ENCODE measurements around the gene ZKSCAN3.
"Not testable (repeated sequence)": the region's sequence is repeated elsewhere in the genome, so short reads cannot be mapped to it uniquely, and the experiment has no call there.

Gene ZKSCAN3

DNA sequence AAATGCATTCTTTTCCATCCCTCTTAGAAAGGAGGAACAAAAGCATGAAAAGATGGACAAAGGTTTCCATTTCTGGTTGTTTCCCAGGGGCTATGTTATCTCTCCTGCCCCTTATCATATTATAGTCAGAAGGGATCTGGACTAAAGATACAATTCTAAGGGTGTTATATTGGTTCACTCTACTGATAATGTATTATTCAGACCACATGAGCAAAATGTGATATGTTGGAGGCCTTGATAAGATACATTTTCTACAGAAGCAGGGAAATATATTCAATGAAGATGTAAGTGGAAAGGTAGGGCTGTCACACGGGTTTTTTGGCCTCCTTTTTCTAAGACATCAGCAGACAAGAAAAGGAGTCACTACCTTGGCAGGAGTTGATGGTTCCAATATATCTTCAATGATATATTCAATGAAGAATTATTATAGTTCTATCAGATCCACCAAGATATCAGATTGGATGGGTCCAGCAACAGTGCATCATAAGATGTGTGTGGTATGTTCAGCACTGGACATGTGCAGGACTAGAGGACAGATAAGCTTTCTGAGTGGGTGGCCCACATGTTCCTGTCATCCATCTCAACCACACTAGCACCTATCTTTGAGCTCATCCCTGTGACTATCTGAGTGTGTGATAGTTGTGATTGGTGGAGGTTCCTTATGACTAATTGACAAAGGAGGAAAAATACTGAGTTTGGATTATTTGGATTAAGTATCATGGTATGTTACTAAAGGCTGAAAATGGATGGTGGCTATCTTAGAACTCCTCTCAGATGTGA, 5.7 kb upstream of the ZKSCAN3 start:
- no peak for DNase-seq

DNA sequence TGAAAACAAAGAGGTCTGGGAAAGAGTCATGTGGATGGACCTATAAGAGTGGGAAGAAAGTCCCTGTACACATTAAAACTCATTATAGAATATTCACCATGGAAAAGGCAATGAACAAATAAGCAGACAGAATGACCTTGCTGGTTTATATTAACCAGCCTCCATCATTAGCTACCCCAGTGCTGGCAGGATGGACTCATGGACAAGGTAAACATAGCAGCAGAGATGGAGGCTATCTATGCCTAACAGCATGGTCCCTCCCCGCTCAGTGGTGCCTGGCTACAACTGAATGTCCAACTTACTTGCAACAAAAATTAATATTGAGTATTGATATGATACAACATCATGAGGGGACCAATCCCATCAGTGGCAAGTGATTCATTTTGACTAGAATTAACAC, 4.5 kb upstream of the ZKSCAN3 start:
- DNase-seq, result no peak

GRCh38 chr6:28347119-28347518, 2.6 kb upstream of the ZKSCAN3 start:
- no peak for DNase-seq

DNA sequence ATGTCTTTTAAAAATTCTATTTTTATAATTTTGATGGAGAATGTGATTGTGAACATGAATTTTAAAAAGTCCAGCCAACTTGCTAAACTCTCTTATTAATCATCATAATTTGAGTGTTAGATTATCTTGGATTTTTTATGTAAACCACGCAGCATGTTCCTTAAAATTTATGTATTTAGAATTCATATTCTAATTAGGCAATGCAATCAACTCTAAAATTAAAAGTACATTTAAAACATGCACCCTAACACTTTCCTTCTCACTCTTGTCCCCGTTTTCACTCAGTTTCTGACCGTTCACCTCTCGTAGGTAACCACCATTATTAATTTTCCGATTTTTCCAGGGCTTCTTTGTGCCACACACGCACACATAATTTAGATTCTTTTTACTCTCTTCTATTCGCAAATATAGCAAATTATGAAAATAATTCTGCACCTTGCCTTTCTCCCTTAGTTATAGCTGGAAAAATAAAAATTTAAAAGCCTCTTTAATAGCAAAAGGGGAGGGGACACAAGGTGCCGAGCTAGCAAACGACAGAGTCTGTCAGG, 329 bp upstream of the ZKSCAN3 start:
- DNase-seq, result no peak

DNA sequence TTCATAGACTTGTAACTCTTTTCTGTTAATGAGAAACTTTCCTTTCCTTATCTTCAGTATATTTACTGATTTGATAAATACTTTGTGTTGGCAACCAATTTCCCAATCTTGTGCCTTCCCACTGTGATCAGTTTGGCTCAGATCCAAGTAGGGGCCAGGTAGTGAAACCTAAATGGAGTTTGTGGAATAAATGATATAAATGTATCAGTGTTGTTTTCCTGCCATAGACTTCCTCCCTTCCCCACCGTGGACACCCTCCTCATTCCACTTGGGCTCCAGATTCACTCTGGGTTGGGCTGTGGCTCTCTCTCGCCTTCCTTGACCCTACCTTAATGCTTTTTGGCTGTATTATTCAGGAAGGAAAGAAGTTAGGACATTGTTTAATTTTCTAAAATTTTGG, 1.3 kb downstream of the ZKSCAN3 start:
- no peak for DNase-seq

DNA sequence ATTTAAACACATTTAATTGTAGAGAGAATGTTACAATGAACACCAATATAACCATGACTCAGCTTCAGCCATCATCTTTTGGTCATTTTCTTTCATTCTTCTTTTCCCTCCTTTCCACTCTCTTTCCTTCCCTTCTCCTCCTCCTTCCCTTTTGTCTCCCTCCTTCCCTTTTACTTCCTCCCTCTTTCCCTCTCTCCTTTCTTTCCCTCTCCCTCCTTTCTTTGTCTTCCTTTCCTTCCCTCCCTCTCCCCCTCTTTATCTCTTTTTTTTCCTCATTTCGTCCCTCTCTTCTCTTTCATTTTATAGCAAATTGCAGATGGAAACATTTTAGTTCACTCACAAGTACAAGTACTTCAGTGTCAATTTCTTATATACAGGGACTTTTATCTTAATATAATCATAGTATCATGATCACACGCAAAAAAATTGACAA, 1.8 kb downstream of the ZKSCAN3 start:
- DNase-seq, result no peak

DNA sequence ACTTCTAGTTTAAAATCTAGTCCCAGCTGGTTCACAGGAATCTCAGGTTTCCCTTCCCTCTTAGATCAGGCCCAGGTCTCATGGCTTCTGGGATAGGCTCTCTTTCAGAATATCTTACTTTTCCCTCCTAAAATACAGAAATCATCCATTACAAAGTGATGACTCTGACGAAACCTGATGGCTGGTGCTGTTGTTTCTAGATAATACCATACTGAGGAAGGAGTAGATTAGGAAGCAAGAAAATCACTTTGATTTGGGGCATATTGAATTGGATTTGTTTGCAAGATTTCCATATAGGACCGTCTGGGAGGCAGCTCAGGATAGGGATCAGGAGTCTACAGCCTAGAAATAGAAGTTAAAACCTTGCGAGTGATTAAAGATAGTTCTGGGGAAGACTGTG, 3.6 kb downstream of the ZKSCAN3 start:
- DNase-seq, result no peak

DNA sequence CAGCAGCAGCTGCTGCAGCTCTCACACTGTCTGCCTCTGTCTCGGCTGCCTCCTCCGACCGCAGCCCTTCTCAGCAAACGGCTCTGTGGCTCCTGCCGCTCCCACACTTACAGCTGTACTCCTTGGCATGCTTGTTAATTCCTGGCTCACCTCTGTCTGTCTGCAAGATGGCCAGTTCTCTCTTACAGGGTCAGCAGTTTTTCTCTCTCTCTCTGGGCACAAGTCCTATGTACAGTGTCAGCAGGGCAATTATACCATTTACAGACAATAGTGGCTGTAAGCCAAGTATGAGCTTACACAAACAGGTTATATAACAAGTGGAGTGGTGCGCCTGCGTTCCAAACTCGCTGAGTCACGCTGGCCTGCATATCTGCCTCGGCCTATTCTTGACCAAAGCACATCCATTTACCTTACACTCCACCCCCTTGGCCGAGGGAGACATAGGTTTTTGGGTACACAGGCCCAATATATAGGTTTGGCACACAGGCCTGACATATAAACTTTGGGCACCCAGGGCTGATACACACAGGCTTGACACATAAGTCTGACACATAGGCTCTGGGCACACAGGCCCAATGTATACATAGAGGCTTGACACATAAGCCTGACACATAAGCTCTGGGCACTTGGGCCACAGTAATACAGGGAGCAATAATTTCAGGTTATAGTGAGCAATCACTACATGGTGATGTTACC, 4.4 kb downstream of the ZKSCAN3 start:
- DNase-seq, result no peak

DNA sequence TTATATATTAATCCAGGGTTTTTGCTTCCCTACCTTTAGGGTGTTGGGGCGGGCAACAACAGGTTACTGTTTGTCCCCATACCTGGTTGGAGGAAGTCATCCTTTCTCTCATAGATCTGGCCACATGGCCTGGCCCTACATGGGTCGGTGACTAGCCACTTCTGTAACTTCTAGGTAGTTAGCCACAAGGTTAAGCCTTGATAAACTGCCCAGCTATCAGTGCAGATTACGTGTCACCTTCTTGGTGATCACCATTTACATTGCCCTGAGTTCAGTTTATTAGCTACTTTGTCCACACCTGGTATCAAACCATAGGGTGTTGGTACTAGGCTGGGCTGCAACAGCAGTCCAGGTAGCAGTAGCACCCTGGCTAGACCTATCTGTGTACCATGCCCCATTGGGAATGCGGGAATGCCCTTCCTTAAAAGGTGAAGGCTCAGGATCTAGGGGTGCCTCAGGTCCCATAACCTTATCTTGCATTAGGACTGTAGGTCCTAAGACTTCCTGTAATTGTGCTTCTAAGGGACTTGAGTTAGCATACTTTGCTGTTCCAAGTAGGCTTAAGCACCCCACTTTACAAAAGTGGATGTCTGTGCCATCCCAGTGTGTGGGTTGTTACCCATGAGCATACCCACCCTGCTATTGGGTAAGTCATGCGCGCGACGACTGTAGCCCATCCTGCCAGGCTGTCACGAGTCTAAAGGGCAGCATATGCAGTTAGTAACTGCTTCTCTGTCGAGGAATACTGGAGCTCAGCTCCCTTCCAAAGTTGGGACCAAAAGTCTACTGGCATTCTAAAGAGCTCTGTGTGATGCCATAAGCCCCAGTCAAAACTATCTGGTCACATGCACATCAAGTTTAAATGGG, 5.2 kb downstream of the ZKSCAN3 start:
- no peak for DNase-seq

GRCh38 chr6:28355743-28356665, 6.3 kb downstream of the ZKSCAN3 start:
- no peak for DNase-seq

- no peak for DNase-seq
These were observed 6.9 kb downstream of the ZKSCAN3 start for GRCh38 chr6:28356666-28357020.

- DNase-seq, result no peak
These were observed 7.3 kb downstream of the ZKSCAN3 start for GRCh38 chr6:28357036-28357435.

DNA sequence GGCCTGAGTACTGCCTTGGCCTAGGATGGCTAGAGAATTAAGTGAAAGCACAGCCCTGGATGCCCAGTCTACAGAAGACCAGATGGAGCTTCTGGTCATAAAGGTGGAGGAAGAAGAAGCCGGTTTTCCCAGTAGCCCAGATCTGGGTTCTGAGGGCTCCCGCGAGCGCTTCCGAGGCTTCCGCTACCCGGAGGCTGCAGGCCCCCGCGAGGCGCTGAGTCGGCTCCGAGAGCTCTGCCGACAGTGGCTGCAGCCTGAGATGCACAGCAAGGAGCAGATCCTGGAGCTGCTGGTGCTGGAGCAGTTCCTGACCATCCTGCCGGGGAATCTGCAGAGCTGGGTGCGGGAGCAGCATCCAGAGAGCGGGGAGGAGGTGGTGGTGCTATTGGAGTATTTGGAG, 9.8 kb downstream of the ZKSCAN3 start:
- DNase-seq, result not testable (repeated sequence)

DNA sequence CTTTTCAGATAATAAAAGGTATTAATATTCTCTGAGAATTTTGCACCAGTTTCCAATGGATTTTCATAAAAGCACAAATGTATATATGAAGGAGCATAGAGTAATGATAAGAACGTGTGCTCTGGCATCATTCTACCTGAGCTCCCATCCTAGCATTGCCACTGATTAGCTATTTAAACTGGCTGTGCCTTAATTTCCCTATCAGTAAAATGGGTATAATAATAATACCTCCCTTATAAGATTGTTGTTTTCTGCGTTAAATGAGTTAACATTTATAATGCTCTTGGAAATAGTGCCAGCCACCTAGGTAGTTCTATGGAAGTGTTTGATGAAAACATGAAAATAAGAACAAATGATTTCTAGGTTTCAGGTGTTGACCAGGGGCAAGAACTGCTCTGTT, 11.2 kb downstream of the ZKSCAN3 start:
- no peak for DNase-seq

DNA sequence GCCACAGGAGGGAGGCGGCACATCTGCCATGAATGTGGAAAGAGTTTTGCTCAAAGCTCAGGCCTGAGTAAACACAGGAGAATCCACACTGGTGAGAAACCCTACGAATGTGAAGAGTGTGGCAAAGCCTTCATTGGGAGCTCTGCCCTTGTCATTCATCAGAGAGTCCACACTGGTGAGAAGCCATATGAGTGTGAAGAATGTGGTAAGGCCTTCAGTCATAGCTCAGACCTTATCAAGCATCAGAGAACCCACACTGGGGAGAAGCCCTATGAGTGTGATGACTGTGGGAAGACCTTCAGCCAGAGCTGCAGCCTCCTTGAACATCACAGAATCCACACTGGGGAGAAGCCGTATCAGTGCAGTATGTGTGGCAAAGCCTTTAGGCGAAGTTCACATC, 15.8 kb downstream of the ZKSCAN3 start:
- DNase-seq, result not testable (repeated sequence)

GRCh38 chr6:28368522-28368921, 18.8 kb downstream of the ZKSCAN3 start:
- DNase-seq, result no peak

- DNase-seq, result no peak
These were observed 19.7 kb downstream of the ZKSCAN3 start for GRCh38 chr6:28369463-28369862.

DNA sequence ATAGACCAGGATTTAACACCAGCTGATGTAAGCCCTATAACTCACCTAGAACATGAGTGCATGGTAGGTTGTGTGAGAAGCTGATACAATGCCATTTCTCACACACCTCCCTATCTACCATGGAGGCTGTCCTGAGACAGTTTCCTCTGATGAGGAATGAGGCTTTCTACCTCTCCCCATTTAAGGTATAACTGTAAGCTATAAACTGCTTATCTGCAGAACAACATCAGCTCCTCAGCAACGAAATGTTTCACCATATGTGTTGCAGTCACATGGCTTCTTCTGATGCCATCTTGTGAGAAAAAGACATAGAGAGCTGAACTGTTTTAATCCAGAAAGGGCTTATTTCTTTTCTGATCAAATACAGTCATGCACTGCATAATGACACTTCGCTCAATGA, 20.7 kb downstream of the ZKSCAN3 start:
- no peak for DNase-seq

DNA sequence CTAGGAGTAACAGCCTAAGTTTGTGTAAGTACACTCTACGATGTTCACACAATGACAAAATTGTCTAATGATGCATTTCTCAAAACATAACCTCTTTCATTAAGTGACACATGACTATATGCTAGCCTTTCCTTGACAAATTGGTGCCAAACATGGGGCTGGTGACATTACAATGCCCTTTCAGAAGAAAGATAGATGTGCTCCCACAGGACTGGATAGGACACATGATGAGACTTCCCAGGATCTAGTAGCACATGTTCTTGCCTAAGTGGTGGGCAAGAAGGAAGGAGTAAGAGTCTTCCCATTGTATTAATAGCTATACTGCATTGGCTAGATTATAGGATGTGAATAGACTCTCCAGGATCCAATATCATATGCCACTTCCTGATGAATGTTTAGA, 21.5 kb downstream of the ZKSCAN3 start:
- no peak for DNase-seq

DNA sequence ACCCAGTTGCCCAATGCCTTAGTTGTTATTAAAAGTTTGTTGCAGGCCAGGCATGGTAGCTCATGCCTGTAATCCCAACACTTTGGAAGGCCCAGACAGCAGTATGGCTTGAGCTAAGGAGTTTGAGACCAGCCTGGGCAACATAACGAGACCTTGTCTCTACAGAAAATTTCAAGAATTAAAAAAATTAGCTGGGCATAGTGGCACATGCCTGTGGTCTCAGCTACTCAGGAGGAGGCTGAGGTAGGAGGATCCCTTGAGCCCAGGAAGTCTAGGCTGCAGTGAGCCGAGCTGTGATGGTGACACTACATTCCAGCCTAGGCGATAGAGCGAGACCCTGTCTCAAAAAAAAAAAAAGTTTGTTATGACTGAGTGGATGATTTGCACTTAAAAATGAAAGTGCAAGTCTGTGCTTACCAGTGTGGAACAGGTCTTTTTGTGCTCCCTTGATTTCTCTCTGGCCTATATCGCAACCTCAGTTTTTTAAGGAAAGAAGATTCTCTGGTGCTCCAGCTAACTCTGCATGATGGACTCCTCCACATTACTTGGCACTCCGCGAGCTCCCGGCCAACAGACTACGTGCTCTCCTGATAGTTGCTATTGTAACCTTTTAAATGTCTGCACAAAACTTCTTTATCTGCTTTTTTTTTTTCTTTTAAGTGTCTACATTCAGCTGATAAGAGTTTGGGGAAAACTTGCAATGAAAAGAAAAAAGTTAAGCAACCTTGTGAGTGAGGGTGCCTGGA, 22.1 kb downstream of the ZKSCAN3 start:
- DNase-seq, result no peak

DNA sequence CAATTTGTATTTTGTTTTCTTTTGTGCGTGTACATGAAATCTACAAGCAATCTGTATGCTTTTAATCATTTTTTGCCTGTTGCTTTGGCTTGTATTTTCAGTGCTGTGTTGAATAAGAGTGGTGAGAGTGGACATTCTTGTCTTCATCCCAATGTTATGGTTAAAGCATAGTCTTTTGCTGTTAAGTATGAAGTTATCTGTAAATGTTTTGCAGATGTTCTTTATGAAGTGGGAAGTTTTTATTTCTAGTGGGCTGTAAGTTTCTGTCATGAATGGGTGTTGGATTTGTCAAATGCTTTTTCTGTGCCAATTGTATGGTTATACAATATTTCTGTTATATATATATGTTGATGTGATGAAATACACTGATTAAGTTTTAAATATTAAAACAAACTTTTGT, 24.2 kb downstream of the ZKSCAN3 start:
- DNase-seq, result no peak

DNA sequence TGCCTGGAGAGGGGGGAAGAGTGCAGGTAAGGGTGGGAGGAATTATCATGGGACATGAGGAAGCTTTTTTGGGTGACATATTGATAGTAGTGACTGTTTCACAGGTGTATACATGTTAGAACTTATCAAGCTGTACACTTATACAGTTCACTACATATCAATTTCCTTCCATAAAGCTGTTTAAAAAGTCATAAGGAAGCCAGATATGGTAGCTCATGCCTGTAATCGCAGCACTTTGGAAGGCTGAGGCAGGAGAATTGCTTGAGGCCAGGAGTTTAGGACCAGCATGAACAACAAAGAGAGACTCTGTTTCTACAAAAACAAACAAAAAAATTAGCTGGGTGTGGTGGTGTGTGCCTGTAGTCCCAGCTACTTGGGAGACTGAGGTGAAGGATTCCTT, 28.1 kb downstream of the ZKSCAN3 start:
- no peak for DNase-seq
